Lower leg skin (tissue), 3 donors: ENCODE data around the gene TRIM41.

ENCODE experiments used
- CTCF ChIP-seq, 3 donors: fragments of 450-650 bp; IDR thresholded peaks; one replicate each; pipeline ENCODE4 v1.5.1; 2016; ENCODE audit warnings: antibody characterized with exemption in 3 of 3, mild to moderate bottlenecking in 3 of 3, moderate library complexity in 2 of 3
- POLR2A ChIP-seq, 2 donors: fragments of 450-650 bp; IDR thresholded peaks; one replicate each; pipeline ENCODE4 v1.6.1; 2016 to 2017; ENCODE audit warnings: antibody characterized with exemption in 2 of 2, mild to moderate bottlenecking in 1 of 2, moderate library complexity in 1 of 2

GRCh38 chr5:181194489-181195248, 28.4 kb upstream of the TRIM41 start:
- TF ChIP-seq CTCF (IDR thresholded peaks at IDR 0.05), result no peak
- no peak for TF ChIP-seq POLR2A (IDR thresholded peaks at IDR 0.05)
